ENCODE results near the gene ZNF700.
"Not testable (repeated sequence)": the region's sequence is repeated elsewhere in the genome, so short reads cannot be mapped to it uniquely, and the experiment has no call there.

ZNF700 gene

DNA sequence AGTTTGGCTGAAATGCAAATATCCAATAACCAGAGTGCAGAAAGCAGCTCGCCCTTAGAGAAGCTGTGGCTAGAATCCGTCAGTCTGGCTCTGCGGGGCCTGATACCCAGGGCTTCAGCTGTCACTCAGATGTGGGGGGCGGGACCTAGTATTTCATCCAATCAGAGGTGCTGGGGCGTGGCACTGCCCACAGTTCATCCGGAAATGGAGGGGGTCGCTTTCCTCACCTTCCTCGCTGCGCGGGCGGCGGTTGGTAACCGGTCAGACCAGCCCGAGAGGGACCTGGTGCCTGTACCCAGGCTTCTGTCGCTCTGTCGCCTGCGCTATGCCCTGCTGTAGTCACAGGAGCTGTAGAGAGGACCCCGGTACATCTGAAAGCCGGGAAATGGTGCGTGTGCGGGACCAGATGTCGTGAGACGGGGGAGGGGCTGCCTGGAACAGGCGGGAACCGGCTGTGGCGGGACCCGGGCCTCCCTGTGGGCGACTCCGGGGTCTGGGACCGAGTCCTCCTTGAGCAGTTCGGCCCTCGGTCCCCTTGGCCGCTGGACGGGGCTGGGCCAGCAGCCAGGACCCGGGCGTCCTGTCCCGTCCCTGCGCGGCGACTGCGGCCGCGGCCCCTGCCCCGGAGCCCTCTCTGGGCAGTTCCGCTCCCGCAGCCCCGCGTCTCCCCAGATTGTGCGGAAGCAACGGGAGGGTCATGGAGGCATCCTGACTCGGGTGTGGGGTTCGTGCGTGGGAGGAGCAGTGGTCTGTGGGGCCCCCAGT is at the start of gene ZNF700:
Gene ZNF700, plus strand, starts transcription at position 222 of the 765 bp plus-strand sequence. Its CDS starts 104 bp downstream, at position 326.
- peak; percentile 94 for DNase-seq (ENCODE audit: low spot score)
- H3K27ac ChIP-seq, result peak within 1 kb of the TSS; percentile 86 to 92

DNA sequence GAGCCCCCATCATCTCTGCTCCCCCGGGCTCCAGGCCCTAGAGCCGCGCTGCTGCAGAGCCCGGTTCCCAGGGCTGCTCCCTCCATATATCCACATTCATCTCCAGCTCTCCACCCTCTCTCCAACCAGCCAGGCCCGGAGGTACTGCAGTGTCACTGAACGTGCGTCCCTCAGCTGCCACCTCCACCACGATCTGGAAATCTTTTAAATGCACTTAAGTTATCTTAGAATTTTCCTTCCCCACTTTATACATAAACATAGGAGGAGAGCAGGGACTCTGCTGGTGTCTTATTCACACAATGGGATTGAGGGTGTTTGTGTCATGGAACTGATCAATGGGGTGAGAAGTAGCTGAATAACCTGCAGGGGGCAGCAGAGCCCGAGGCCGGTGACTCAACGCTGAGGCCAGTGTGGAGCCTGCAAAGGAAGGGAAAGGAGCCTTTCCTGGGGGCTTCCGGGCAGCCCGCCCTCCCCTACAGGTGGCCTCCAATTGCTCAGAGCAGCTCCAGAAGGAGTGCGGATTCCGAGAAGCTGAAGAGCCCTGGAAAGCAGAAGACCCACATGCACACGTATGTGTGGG is 45.1 kb upstream of the ZNF700 start:
- not testable (repeated sequence) for DNase-seq (ENCODE audit: low spot score); H3K27ac ChIP-seq; H3K4me3 ChIP-seq

More for the DNA sequence above, at the start of gene ZNF700:
- H3K4me3 ChIP-seq, result peak within 1 kb of the TSS; percentile 99
- TF ChIP-seq CTCF (IDR thresholded peaks at IDR 0.05), result no peak

DNA sequence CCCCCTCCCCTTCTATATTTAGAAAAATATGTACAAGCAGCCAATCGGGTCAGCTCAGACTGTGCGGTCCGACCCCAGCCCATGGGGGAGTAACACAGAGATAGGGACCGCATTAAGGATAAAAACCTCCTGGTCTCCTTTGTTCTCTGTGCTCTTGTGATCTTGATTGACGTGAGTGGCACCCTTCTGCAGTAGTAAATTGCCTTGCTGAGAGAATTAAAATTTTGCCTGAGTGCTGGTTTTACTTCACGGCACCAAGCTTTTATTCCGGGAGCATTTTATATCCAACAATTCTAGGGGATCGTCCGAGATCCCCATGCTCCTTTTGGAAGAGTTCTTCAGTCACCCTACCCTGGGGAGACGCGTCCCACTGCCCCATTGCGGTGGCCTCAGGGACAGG is 44.3 kb upstream of the ZNF700 start:
- TF ChIP-seq CTCF (IDR thresholded peaks at IDR 0.05), result no peak
- H3K27ac ChIP-seq, result no peak overlapping the region
- DNase-seq (ENCODE audit: low spot score), result no peak
- H3K4me3 ChIP-seq, result no peak overlapping the region

DNA sequence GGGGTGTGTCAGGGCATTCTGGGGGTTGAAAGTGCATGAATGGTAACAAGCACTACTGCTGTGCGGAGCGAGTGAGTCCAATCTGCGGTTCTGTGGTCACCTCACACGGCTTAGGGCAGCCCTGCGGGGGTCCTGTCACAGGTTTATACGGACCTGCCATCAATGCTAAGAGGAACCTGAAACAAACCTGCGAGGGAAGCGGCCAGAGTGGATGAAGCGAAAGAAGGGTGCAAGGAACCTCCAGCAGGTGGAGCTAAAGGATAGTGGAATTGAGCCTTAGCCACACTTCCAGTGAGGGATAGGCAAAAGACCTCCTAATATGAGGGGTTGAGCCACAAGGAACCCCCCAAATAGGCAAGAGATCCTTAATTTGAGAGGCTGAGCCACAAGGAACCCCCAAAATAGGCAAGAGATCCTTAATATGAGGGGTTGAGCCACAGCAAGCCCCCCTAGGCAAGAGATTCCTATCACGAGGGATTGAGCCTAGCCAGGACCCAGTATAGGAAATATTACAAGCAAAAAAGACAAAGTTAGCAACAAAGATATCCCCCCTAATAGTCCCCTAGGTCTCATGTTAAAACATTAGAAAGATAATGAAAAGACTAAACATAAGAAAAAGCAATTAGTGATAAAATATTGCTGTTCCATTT is 43.6 kb upstream of the ZNF700 start:
- no peak overlapping the region for H3K4me3 ChIP-seq

GRCh38 chr19:11882606-11883005 is 42.3 kb upstream of the ZNF700 start:
- DNase-seq (ENCODE audit: low spot score), result no peak
- Histone ChIP-seq H3K4me3 (no peak overlapping the region), H3K27ac (no peak overlapping the region)
- TF ChIP-seq CTCF (IDR thresholded peaks at IDR 0.05), result no peak

More for the DNA sequence above, 43.6 kb upstream of the ZNF700 start:
- H3K27ac ChIP-seq, result no peak overlapping the region
- DNase-seq (ENCODE audit: low spot score), result no peak
- peak; percentile 46 for TF ChIP-seq CTCF (IDR thresholded peaks at IDR 0.05)

- H3K27ac ChIP-seq, result peak overlapping the region in 1 of 2 donors; percentile 88
- DNase-seq (ENCODE audit: low spot score), result no peak
- H3K4me3 ChIP-seq, result peak overlapping the region; percentile 73
- no peak for TF ChIP-seq CTCF (IDR thresholded peaks at IDR 0.05)
Observed at GRCh38 chr19:11887234-11887610, 37.7 kb upstream of the ZNF700 start.

DNA sequence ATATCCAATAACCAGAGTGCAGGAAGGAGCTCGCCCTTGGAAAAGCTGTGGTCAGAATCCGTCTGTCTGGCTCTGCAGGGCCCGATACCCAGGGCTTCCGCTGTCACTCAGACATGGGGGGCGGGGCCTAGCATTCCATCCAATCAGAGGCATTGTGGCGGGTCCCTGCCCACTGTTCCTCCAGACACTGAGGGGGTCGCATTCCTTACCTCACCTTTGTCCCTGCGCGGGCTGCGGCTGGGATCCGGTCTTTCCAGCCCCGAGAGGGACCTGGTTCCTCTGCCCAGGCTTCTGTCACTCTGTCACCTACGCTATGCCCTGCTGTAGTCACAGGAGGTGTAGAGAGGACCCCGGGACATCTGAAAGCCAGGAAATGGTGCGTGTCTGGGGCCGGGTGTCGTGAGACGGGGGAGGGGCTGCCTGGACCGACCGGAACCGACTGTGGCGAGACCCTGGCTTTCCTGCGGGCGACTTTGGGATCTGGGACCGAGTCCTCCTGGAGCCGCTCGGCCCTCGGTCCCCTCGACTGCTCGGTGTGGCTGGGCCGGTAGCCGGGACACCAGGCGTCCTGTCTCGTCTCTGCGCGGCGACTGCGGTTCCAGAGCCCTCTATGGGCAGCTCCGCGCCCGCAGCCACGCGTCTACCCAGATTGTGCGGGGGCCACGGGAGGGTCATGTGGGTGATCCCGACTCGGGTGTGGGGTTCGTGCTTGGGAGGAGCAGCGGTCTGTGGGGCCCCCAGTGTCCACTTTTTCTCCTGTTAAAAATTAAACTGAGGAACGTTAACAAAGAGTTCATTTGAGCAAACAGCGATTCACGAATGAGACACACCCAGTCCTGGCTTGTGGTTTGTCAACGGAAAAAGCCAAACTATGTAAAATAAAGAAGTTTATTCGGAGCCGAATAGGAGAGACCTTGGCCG is 37.0 kb upstream of the ZNF700 start, which contains the start of gene ZNF69:
Gene ZNF69, plus strand, starts transcription at position 172 of the 921 bp plus-strand sequence. Its CDS starts 142 bp downstream, at position 314.
- Histone ChIP-seq H3K4me3 (peak within 1 kb of the TSS; percentile 73), H3K27ac (peak within 1 kb of the TSS; percentile 73 to 88)
- peak; percentile 30 for TF ChIP-seq CTCF (IDR thresholded peaks at IDR 0.05)
- DNase-seq (ENCODE audit: low spot score), result peak; percentile 90

- H3K4me3 ChIP-seq; DNase-seq (ENCODE audit: low spot score); H3K27ac ChIP-seq: not testable (repeated sequence)
Observed at GRCh38 chr19:11889901-11890300, 35.0 kb upstream of the ZNF700 start.
